GM19455 (cell line): ENCODE results near the gene SACS.
"Not testable (repeated sequence)": the region's sequence is repeated elsewhere in the genome, so short reads cannot be mapped to it uniquely, and the experiment has no call there.

Experiments used
- ATAC-seq: cut with Tn5 transposase; IDR thresholded peaks from one replicate; pipeline ENCODE4 v1.9.1; 2021; ENCODE audit not compliant: unreplicated experiment

SACS gene

GRCh38 chr13:23418776-23419683, 14.5 kb downstream of the SACS start:
- no peak for ATAC-seq

GRCh38 chr13:23414682-23415081, 18.8 kb downstream of the SACS start:
- no peak for ATAC-seq

GRCh38 chr13:23411706-23412105, 21.8 kb downstream of the SACS start:
- no peak for ATAC-seq

GRCh38 chr13:23411220-23411619, 22.3 kb downstream of the SACS start:
- no peak for ATAC-seq

GRCh38 chr13:23408026-23408425, 25.5 kb downstream of the SACS start:
- no peak for ATAC-seq

- ATAC-seq = not testable (repeated sequence)
Observed at GRCh38 chr13:23401156-23401555, 32.3 kb downstream of the SACS start.

- no peak for ATAC-seq
Observed at GRCh38 chr13:23399347-23399746, 34.2 kb downstream of the SACS start.

GRCh38 chr13:23394821-23395220, 38.7 kb downstream of the SACS start:
- no peak for ATAC-seq

- no peak for ATAC-seq
Observed at GRCh38 chr13:23392925-23393645, 40.4 kb downstream of the SACS start.

GRCh38 chr13:23392313-23392712, 41.2 kb downstream of the SACS start:
- ATAC-seq = no peak

GRCh38 chr13:23391752-23392151, 41.8 kb downstream of the SACS start:
- ATAC-seq = no peak

- ATAC-seq = peak; percentile 76
Observed at GRCh38 chr13:23386533-23386932, 47.0 kb downstream of the SACS start.

- no peak for ATAC-seq
Observed at GRCh38 chr13:23385931-23386330, 47.6 kb downstream of the SACS start.

GRCh38 chr13:23384111-23384510, 49.4 kb downstream of the SACS start:
- ATAC-seq = peak; percentile 61

GRCh38 chr13:23383151-23383550, 50.4 kb downstream of the SACS start:
- ATAC-seq = no peak

GRCh38 chr13:23381866-23382265, 51.6 kb downstream of the SACS start:
- ATAC-seq = no peak

- ATAC-seq = no peak
Observed at GRCh38 chr13:23380534-23380933, 53.0 kb downstream of the SACS start.

- ATAC-seq = no peak
Observed at GRCh38 chr13:23377983-23378632, 55.4 kb downstream of the SACS start.

- ATAC-seq = no peak
Observed at GRCh38 chr13:23377579-23377978, 55.9 kb downstream of the SACS start.

GRCh38 chr13:23375001-23375971, 58.2 kb downstream of the SACS start:
- peak; percentile 83 for ATAC-seq
